ENCODE data around the gene RYR2. TPM values are rescaled to one million over a fixed set of nuclear protein-coding genes. Genes with fewer than 3 reads are reported as not detected.

Gene RYR2
- total and polyA plus RNA-seq, 2 of the 8 experiments (the other 6 are each of a cell fraction or from before 2014, with no cell fraction given): 1.3 to 4.4 TPM

- Histone ChIP-seq H3K27me3 (replicated peaks in 1 of 4; ENCODE audit: control insufficient read depth in 3 of 4, extremely low read depth in 1 of 4, insufficient read depth in 3 of 4, low read length in 3 of 4) (no peaks in the 10 kb centered on the region), H3K9ac (replicated peaks in 1 of 4; ENCODE audit: extremely low read depth in 1 of 4, low read depth in 3 of 4, low read length in 3 of 4) (no peak overlapping the region), H3K27ac (ENCODE audit: low read depth, low read length) (no peak overlapping the region), H3K14ac (ENCODE audit: insufficient read length) (no peak overlapping the region), H3K9me3 (ENCODE audit: insufficient read depth in 2 of 2, low read depth in 1 of 2, low read length in 1 of 2) (no peaks in the 10 kb centered on the region), H3K36me3 (ENCODE audit: control insufficient read depth in 2 of 4, insufficient read depth in 4 of 4, low read length in 3 of 4) (no peaks in the 10 kb centered on the region), H2BK15ac (ENCODE audit: low read length) (no peak overlapping the region), H3K56ac (replicated peaks; ENCODE audit: insufficient read length, low read depth, low read length) (no peak overlapping the region), H3K23ac (ENCODE audit: insufficient read length) (no peak overlapping the region), H3K18ac (ENCODE audit: extremely low read depth, low read length) (no peak overlapping the region), H4K5ac (ENCODE audit: insufficient read length, low read depth, low read length) (no peak overlapping the region), H2BK12ac (ENCODE audit: low read depth, low read length) (peak overlapping the region; percentile 76; the same call in 1 of the 2 replicates), H3K4me3 (ENCODE audit: extremely low read depth in 1 of 4, insufficient read depth in 2 of 4, low read depth in 3 of 4, low read length in 4 of 4) (no peak overlapping the region), H3K79me2 (ENCODE audit: control insufficient read depth in 1 of 2, insufficient read depth in 2 of 2, low read length in 2 of 2) (no peaks in the 10 kb centered on the region), H3K23me2 (ENCODE audit: low read depth, low read length) (no peaks in the 10 kb centered on the region), H4K91ac (replicated peaks; ENCODE audit: insufficient read length, low read length) (peak overlapping the region; percentile 7), H2BK20ac (ENCODE audit: low read length) (peak overlapping the region; percentile 17; the same call in 1 of the 2 replicates), H2BK120ac (replicated peaks; ENCODE audit: low read depth, low read length) (no peak overlapping the region), H4K8ac (ENCODE audit: extremely low read depth, insufficient read depth, low read length) (no peak overlapping the region), H3K4ac (replicated peaks; ENCODE audit: insufficient read length, low read depth, low read length) (no peak overlapping the region), H4K20me1 (replicated peaks in 1 of 2; ENCODE audit: control insufficient read depth in 1 of 2, insufficient read depth in 2 of 2, low read length in 2 of 2) (no peaks in the 10 kb centered on the region), H3K4me1 (replicated peaks in 1 of 4; ENCODE audit: control insufficient read depth in 3 of 4, insufficient read depth in 4 of 4, low read length in 3 of 4) (no peaks in the 10 kb centered on the region; a peak in 1 of 7 replicates), H3K79me1 (ENCODE audit: low read depth, low read length) (no peaks in the 10 kb centered on the region), H3K4me2 (ENCODE audit: insufficient read depth in 1 of 2, low read depth in 2 of 2, low read length in 2 of 2) (no peak overlapping the region), H2BK5ac (ENCODE audit: low read depth, low read length) (no peak overlapping the region), H2AFZ (ENCODE audit: low read length) (no peak overlapping the region), H2AK5ac (ENCODE audit: low read depth, low read length) (peak overlapping the region; percentile 71; the same call in 1 of the 2 replicates)
- 93% methylated on average over 6 of the region's 6 CpGs; no CpG with 5 or more reads in 1 of the 2 experiments for WGBS, 2 experiments (ENCODE audit: extremely low coverage in 1 of 2, insufficient coverage in 1 of 2, insufficient read length in 1 of 2, insufficient replicate concordance in 2 of 2, low coverage in 1 of 2, low lambda C conversion rate in 2 of 2, missing lambda C conversion rate in 1 of 2)
- no peak for DNase-seq (ENCODE audit: low read depth in 1 of 2, low spot score in 2 of 2)
- FAIRE-seq: no peak
- CTCF ChIA-PET (ENCODE audit: partially characterized antibody): no interaction called here
- POLR2A ChIA-PET (ENCODE audit: partially characterized antibody): interaction anchor here (0.5 kb wide), 1 partner anchor 194 kb away, joined by 3 read pairs; no protein-coding TSS in a partner anchor
- TF ChIP-seq HDAC6 (IDR thresholded peaks at IDR 0.05; ENCODE audit: low read depth, low read length) (no peak), SIRT6 (IDR thresholded peaks at IDR 0.05; ENCODE audit: low read length) (no peak), CBX5 (IDR thresholded peaks at IDR 0.05; ENCODE audit: low read depth, low read length) (no peak), CEBPB (IDR thresholded peaks at IDR 0.05; ENCODE audit: low read depth, low read length) (no peak), USF2 (IDR thresholded peaks at IDR 0.05; ENCODE audit: low read length) (no peak), BCL11A (IDR thresholded peaks at IDR 0.05; ENCODE audit: low read depth in 2 of 2, low read length in 2 of 2) (no peak), KDM1A (IDR thresholded peaks at IDR 0.05; ENCODE audit: borderline replicate concordance, low read length) (no peak), KDM5A (IDR thresholded peaks at IDR 0.05; ENCODE audit: low read length) (no peak), TCF12 (IDR thresholded peaks at IDR 0.05; ENCODE audit: low read depth, low read length) (no peak), POLR2AphosphoS5 (IDR thresholded peaks at IDR 0.05; ENCODE audit: low read depth, low read length) (no peak), CHD2 (IDR thresholded peaks at IDR 0.05; ENCODE audit: low read length) (no peak), SP4 (IDR thresholded peaks at IDR 0.05; ENCODE audit: low read length) (no peak), FOSL1 (IDR thresholded peaks at IDR 0.05; ENCODE audit: insufficient read depth, low read depth, low read length) (no peak), YY1 (IDR thresholded peaks at IDR 0.05; ENCODE audit: low read depth, low read length) (no peak)
These were observed 300.7 kb downstream of the RYR2 start for GRCh38 chr1:237342730-237343129.
